ENCODE results near the gene TWF2.

TWF2 gene

GRCh38 chr3:52198643-52199608 is 40.0 kb downstream of the TWF2 start:
- DNase-seq, result no peak

DNA sequence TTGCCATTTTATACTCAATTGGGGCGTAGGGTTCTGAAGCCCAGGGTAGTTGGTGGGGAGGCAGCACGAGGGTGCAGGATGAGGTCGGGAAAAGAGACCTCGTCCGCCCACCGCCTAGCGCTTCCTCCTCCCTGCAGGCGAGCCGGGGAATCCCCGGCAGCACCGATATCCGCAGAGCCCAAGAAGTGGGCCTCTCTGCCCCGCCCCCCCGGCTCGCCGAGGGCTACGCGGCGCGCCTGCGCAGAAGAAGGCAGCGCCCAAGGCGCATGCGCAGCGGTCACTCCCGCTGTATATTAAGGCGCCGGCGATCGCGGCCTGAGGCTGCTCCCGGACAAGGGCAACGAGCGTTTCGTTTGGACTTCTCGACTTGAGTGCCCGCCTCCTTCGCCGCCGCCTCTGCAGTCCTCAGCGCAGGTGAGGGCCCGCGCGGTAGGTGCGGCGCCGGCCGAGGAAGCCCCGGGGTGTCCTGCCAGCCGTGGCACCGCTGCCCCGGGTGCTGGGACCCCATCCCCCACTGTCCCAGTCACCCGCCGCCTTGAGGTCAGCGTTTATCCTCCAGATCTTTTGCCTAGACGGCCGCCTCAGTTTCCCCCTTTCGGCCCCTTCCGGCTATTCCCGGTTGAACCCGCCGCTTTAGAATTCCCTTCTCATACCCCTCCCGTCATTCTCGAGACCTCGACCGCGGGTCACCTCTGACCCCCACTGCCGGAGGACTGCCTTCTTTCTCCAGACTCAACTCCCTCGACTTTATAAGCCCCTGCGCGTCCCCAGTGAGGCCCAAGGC is 40.9 kb downstream of the TWF2 start, which contains the start of gene ALAS1:
Gene ALAS1 (plus strand): TSS at position 319 of the 784 bp plus-strand sequence. CDS start 1,082 bp downstream, outside the sequence.
- peak; percentile 62 for DNase-seq

- no peak for DNase-seq
Measured at GRCh38 chr3:52197499-52197841, 41.5 kb downstream of the TWF2 start.

- DNase-seq, result no peak
Measured at GRCh38 chr3:52196977-52197376, 42.0 kb downstream of the TWF2 start.

- DNase-seq, result no peak
Measured at GRCh38 chr3:52195823-52196331, 43.1 kb downstream of the TWF2 start.

DNA sequence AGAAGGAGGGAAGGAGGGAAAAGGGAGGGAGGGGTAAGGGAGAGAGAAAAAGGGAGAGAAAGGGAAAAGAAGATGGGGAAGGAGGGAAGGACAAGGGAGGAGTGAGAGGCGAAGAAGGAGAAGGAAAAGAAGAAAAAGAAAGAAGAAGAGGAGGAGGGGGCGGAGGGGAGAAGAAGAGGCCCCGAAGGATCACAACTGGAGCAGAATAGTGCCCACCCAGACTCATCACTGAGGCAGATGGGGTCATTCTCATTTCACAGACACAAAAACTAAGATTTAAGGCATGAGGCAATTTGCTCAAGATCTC is 43.7 kb downstream of the TWF2 start:
- no peak for DNase-seq

GRCh38 chr3:52194485-52195290 is 44.3 kb downstream of the TWF2 start:
- DNase-seq, result no peak

DNA sequence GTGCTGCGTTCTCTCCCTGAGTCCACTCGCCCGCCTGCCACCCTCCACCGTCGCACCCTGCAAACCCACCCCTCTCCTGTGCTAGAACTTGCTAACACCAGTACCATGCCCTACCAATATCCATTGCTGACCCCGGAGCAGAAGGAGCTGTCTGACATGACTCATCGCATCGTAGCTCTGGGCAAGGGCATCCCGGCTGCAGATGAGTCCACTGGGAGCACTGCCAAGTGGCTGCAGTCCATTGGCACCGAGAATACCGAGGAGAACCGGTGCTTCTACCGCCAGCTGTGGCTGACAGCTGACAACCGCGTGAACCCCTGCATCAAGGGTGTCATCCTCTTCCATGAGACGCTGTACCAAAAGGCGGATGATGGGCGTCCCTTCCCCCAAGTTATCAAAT is 45.9 kb downstream of the TWF2 start:
- DNase-seq, result no peak

DNA sequence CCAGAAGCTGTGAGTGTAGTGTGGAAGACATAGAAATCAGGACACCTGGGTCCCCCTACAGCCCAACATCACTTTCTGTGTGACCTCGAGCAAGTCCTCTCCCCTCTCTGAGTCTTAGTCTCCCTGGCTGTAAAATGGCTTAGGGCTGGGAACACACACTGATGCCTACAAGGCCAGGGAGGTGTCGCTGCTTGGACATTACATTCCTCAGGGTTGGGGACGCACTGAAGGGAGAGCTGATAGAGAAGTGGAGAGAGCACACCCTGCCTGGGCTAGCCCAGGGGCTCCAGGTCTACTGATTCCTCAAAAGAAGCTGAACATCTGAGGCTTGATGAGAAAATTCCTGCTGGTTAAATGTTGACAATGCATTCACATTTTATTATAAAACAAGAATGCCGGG is 47.3 kb downstream of the TWF2 start:
- no peak for DNase-seq

DNA sequence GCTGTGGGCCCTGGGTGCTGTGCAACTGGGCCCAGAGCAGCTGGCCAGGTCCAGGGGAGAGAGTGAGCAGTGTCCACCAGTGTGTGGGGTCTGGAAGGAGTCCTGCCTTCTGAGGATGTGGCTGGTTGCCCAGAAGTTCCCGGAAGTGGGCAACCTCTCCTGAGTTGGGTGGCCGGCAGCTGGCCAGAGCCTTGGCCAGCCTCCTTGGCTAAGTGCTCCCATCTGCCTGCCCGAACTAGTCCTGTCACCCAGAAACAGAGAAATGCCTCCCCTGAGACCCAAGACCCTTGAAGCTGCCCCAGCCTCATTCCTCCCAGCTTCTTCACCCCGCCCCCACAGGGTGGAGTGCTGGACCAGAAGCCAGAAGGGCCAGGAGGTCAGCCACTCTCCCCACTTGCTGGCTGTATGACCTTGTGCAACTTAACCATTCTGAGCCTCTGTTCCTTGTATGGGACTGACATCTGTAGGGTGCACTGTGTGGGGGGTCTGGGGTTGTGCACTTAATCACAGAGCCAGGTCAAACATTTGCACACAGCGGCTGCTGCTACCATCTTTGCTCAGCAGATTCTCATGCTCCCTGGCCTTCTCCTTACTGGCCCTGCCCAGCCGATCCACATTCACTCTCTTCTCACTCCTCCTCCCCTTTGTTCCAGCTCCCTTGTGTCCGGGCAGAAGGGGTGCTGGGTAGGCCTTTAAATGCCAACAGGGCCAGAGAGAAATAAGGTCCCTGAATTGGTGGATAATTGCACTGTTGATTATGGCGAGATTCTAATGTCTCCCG is 48.5 kb downstream of the TWF2 start:
- no peak for DNase-seq

GRCh38 chr3:52188556-52188955 is 50.4 kb downstream of the TWF2 start:
- DNase-seq, result no peak

DNA sequence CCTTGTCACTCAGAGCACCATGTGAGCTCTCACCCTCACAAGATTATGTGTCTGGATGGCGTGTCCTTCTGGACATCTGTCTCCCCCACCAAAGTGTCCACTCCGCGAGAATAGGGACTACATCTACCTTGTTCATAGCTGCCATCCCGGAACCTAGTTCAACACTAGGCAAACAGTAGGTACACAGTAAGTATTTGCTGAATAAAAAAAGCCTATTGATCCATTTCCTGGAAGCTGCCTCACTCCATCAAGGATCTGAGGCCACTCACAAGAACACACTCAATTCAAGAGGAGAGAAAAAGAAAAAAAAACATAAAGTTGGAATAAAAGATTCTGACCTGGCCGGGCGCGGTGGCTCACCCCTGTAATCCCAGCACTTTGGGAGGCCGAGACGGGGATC is 52.2 kb downstream of the TWF2 start:
- DNase-seq, result no peak

- no peak for DNase-seq
Measured at GRCh38 chr3:52185837-52186236, 53.1 kb downstream of the TWF2 start.

DNA sequence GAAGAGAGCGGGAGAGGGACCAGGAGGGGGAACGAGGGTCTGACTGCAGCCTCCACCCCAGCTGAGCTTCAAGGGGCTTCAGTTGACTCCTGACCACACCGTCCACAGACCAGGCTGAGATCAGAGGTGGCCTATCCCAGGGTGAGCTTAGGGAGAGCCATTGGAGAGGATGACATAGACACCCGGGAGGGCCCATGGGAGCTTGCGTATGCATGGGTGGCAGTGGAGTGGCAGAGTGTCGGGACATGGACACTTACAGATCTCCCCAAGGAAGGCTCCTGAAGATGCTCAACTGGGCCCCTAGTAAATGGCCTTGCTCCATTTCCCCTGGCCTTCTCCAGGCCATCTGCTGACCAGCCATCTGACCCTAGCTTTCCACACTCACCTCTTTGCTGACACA is 53.6 kb downstream of the TWF2 start:
- no peak for DNase-seq

GRCh38 chr3:52184690-52185089 is 54.3 kb downstream of the TWF2 start:
- no peak for DNase-seq

GRCh38 chr3:52183786-52184445 is 55.0 kb downstream of the TWF2 start:
- no peak for DNase-seq

- DNase-seq, result no peak
Measured at GRCh38 chr3:52182691-52183090, 56.3 kb downstream of the TWF2 start.

DNA sequence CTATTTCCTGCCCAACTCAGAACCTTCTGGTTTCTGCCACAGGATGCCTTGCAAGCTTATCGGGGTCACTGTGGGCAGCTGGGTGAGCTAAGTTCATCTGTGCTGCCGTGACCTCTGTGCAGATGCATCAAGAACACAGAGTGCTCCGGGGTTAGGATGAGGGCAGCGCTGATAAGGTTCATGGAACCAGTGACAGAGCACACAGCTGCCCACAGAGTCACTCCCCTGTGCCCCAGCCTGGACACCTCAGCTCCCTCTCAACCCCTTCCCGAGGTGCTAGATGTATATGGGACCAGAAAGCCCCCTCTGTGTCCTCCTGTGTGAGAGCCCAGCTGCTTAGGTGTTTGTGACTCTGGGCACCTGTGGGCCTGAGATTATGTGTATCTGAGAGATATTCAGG is 56.8 kb downstream of the TWF2 start:
- no peak for DNase-seq

DNA sequence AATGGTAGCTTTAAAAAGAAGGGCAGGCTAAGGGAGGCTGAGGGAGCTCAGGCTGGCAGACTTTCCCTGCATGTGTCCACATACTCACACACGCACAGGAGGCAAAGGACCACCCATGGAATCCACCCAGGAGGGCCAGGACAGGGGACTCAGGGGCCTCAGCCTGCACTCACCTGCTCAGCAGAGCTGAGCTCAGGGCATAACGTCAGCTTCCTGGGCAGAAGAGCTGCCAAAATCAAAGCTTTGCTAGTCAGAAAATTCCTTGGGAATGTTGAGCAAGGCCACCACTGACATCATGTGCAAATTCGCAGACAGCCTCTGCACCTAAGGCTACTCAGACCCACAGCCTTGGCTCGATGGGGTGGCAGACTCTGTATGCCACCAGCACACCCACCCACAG is 57.4 kb downstream of the TWF2 start:
- DNase-seq, result no peak
